ENCODE data around the gene STXBP6.

Gene STXBP6

GRCh38 chr14:24880689-24881088 lies 169.3 kb downstream of the STXBP6 start:
- DNase-seq, result no peak

GRCh38 chr14:24879661-24880386 lies 170.1 kb downstream of the STXBP6 start:
- no peak for DNase-seq

GRCh38 chr14:24876996-24877395 lies 173.0 kb downstream of the STXBP6 start:
- no peak for DNase-seq

- no peak for DNase-seq
Observed at GRCh38 chr14:24875991-24876878, 173.7 kb downstream of the STXBP6 start.

GRCh38 chr14:24875203-24875838 lies 174.6 kb downstream of the STXBP6 start:
- DNase-seq, result no peak

GRCh38 chr14:24874514-24875202 lies 175.3 kb downstream of the STXBP6 start:
- DNase-seq, result no peak

GRCh38 chr14:24873551-24873950 lies 176.4 kb downstream of the STXBP6 start:
- no peak for DNase-seq

GRCh38 chr14:24870949-24871701 lies 178.8 kb downstream of the STXBP6 start:
- DNase-seq, result no peak

- DNase-seq, result no peak
Observed at GRCh38 chr14:24868389-24868788, 181.6 kb downstream of the STXBP6 start.

GRCh38 chr14:24866067-24866639 lies 183.8 kb downstream of the STXBP6 start:
- DNase-seq, result no peak

- DNase-seq, result no peak
Observed at GRCh38 chr14:24863968-24864684, 185.8 kb downstream of the STXBP6 start.

- no peak for DNase-seq
Observed at GRCh38 chr14:24861083-24861630, 188.8 kb downstream of the STXBP6 start.

GRCh38 chr14:24859559-24859958 lies 190.4 kb downstream of the STXBP6 start:
- DNase-seq, result no peak

- no peak for DNase-seq
Observed at GRCh38 chr14:24858684-24859083, 191.3 kb downstream of the STXBP6 start.

- no peak for DNase-seq
Observed at GRCh38 chr14:24858052-24858451, 191.9 kb downstream of the STXBP6 start.

GRCh38 chr14:24857277-24857676 lies 192.7 kb downstream of the STXBP6 start:
- DNase-seq, result no peak

GRCh38 chr14:24853446-24853845 lies 196.5 kb downstream of the STXBP6 start:
- no peak for DNase-seq

- DNase-seq, result no peak
Observed at GRCh38 chr14:24852312-24853060, 197.5 kb downstream of the STXBP6 start.

- DNase-seq, result no peak
Observed at GRCh38 chr14:24851837-24852236, 198.1 kb downstream of the STXBP6 start.

GRCh38 chr14:24851406-24851805 lies 198.5 kb downstream of the STXBP6 start:
- DNase-seq, result no peak

All from NCI-H1092 treated with DMSO at 0.1 percent for 48 hours (cell line).